IMR-90 (cell line): ENCODE results near the gene MROH2A. TPM values are rescaled to one million over a fixed set of nuclear protein-coding genes. Genes with fewer than 3 reads are reported as not detected.

ENCODE experiments used
- ATAC-seq: fragments of 200-7000 bp; cut with Tn5 transposase; 2 replicates; pipeline ENCODE4 v1.9.1; 2020; ENCODE audit warnings: low read depth, mild to moderate bottlenecking, moderate library complexity
- BruUV-seq: library from RNA; stranded (reverse); fragments of 400-500 nt; replicated peaks from 2 replicates; lab custom pipeline; 2021; lab: Mats Ljungman, UMichigan
- CTCF ChIA-PET: fragments of 300-600 bp; formaldehyde crosslinking; extraction: SDS; loops from one replicate; lab custom pipeline; 2021; ENCODE audit warnings: antibody characterized with exemption; lab: Yijun Ruan, JAX
- POLR2A ChIA-PET: fragments of 300-600 bp; sonication (Branson Sonifier 250); formaldehyde crosslinking; loops from one replicate; lab custom pipeline; 2022; ENCODE audit warnings: antibody characterized with exemption; ENCODE audit not compliant: unreplicated experiment; lab: Charles Lee
- DNase-seq: peaks from one replicate; pipeline ENCODE4 v3.0.0; 2013
- H2AFZ ChIP-seq: replicated peaks from 2 replicates; pipeline ENCODE3; 2013; ENCODE audit warnings: low read length, mild to moderate bottlenecking; ENCODE audit not compliant: poor library complexity
- H2AK5ac ChIP-seq: 2 replicates; pipeline ENCODE4 v1.6.1; 2013; ENCODE audit warnings: low read depth, low read length, inconsistent platforms
- H2AK9ac ChIP-seq: replicated peaks from 2 replicates; pipeline ENCODE3; 2013; ENCODE audit warnings: mild to moderate bottlenecking, low read depth, low read length, moderate library complexity; ENCODE audit not compliant: poor library complexity
- H2BK120ac ChIP-seq: 2 replicates; pipeline ENCODE4 v1.6.1; 2013; ENCODE audit warnings: low read depth, low read length, inconsistent platforms
- H2BK15ac ChIP-seq: 3 replicates; pipeline ENCODE4 v1.6.1; 2013; ENCODE audit warnings: low read depth, low read length, inconsistent platforms
- H2BK20ac ChIP-seq: 2 replicates; pipeline ENCODE4 v1.6.1; 2013; ENCODE audit warnings: low read depth, mild to moderate bottlenecking, inconsistent platforms, low read length, moderate library complexity
- H2BK5ac ChIP-seq: 2 replicates; pipeline ENCODE4 v1.6.1; 2013; ENCODE audit warnings: mild to moderate bottlenecking, low read depth, low read length, inconsistent platforms; ENCODE audit not compliant: poor library complexity, severe bottlenecking
- H3K14ac ChIP-seq: replicated peaks from 2 replicates; pipeline ENCODE4 v1.6.1; 2013; ENCODE audit warnings: low read depth, low read length, inconsistent platforms
- H3K18ac ChIP-seq: 2 replicates; pipeline ENCODE4 v1.6.1; 2013; ENCODE audit warnings: low read depth, low read length, control low read depth
- H3K23ac ChIP-seq: 2 replicates; pipeline ENCODE4 v1.6.1; 2013; ENCODE audit warnings: low read depth, low read length, inconsistent platforms
- H3K27ac ChIP-seq: 2 replicates; pipeline ENCODE4 v1.5.1; 2013; ENCODE audit warnings: mild to moderate bottlenecking, control low read depth, low read length; ENCODE audit not compliant: insufficient read depth
- H3K27me3 ChIP-seq: 2 replicates; pipeline ENCODE4 v1.6.1; 2013; ENCODE audit warnings: low read length; ENCODE audit not compliant: control insufficient read depth, insufficient read depth
- H3K36me3 ChIP-seq: 2 replicates; pipeline ENCODE4 v1.6.1; 2013; ENCODE audit warnings: low read length, mixed read lengths; ENCODE audit not compliant: control insufficient read depth, insufficient read depth
- H3K4ac ChIP-seq: 2 replicates; pipeline ENCODE4 v1.6.1; 2013; ENCODE audit warnings: low read depth, low read length, inconsistent platforms
- H3K4me1 ChIP-seq: 2 replicates; pipeline ENCODE4 v1.6.1; 2013; ENCODE audit warnings: low read length, mixed read lengths; ENCODE audit not compliant: control insufficient read depth, insufficient read depth
- H3K4me2 ChIP-seq: 2 replicates; pipeline ENCODE4 v1.6.1; 2013; ENCODE audit warnings: low read depth, mild to moderate bottlenecking, control low read depth, low read length, moderate library complexity
- H3K4me3 ChIP-seq: 2 replicates; pipeline ENCODE4 v1.5.1; 2013; ENCODE audit warnings: low read depth, mild to moderate bottlenecking, control low read depth, low read length, moderate library complexity; ENCODE audit not compliant: insufficient read depth
- H3K56ac ChIP-seq: 2 replicates; pipeline ENCODE4 v1.6.1; 2013; ENCODE audit warnings: low read length, inconsistent platforms; ENCODE audit not compliant: insufficient read depth; ENCODE audit errors: extremely low read depth
- H3K79me1 ChIP-seq, 2 experiments: 2 replicates each; pipeline ENCODE4 v1.6.1; 2013; ENCODE audit warnings: low read length in 2 of 2, inconsistent platforms in 1 of 2, low read depth in 1 of 2
- H3K9ac ChIP-seq: 2 replicates; pipeline ENCODE4 v1.6.1; 2013; ENCODE audit warnings: low read depth, low read length, control low read depth
- H3K9me1 ChIP-seq: 2 replicates; pipeline ENCODE4 v1.6.1; 2013; ENCODE audit warnings: low read length, inconsistent platforms; ENCODE audit not compliant: insufficient read depth
- H3K9me3 ChIP-seq: 2 replicates; pipeline ENCODE4 v1.6.1; 2013; ENCODE audit warnings: low read length; ENCODE audit not compliant: control insufficient read depth, insufficient read depth
- H4K20me1 ChIP-seq: 2 replicates; pipeline ENCODE4 v1.6.1; 2013; ENCODE audit warnings: low read length, inconsistent platforms; ENCODE audit not compliant: insufficient read depth
- H4K5ac ChIP-seq: 2 replicates; pipeline ENCODE4 v1.6.1; 2013; ENCODE audit warnings: mild to moderate bottlenecking, low read depth, low read length, control low read depth
- H4K8ac ChIP-seq, 2 experiments: 2 replicates each; pipeline ENCODE4 v1.6.1; 2013; ENCODE audit warnings: low read depth in 2 of 2, low read length in 2 of 2, control low read depth in 1 of 2, inconsistent platforms in 1 of 2
- H4K91ac ChIP-seq: 2 replicates; pipeline ENCODE4 v1.6.1; 2013; ENCODE audit warnings: low read depth, low read length, inconsistent platforms; ENCODE audit not compliant: insufficient read depth
- BHLHE40 ChIP-seq: fragments of 150-350 bp; IDR thresholded peaks from 2 replicates; pipeline ENCODE4 v1.6.1; 2016; ENCODE audit warnings: mild to moderate bottlenecking, low read depth, low read length
- CEBPB ChIP-seq: IDR thresholded peaks from 2 replicates; pipeline ENCODE4 v1.6.1; 2012; ENCODE audit warnings: low read depth, low read length, improper control_type of control experiment
- CTCF ChIP-seq: conservative IDR thresholded peaks from 2 replicates; pipeline ENCODE4 v1.5.1; 2012; ENCODE audit warnings: mild to moderate bottlenecking, low read depth, low read length, improper control_type of control experiment
- FOS ChIP-seq: fragments of 150-350 bp; IDR thresholded peaks from 2 replicates; pipeline ENCODE4 v1.6.1; 2016; ENCODE audit warnings: low read depth, low read length
- MAFK ChIP-seq: IDR thresholded peaks from 2 replicates; pipeline ENCODE4 v1.6.1; 2012; ENCODE audit warnings: low read depth, low read length, improper control_type of control experiment
- MAZ ChIP-seq: IDR thresholded peaks from 2 replicates; pipeline ENCODE4 v1.6.1; 2012; ENCODE audit warnings: low read depth, mild to moderate bottlenecking, low read length, improper control_type of control experiment, moderate library complexity, borderline replicate concordance
- MXI1 ChIP-seq: IDR thresholded peaks from 2 replicates; pipeline ENCODE4 v1.6.1; 2012; ENCODE audit warnings: low read depth, mild to moderate bottlenecking, low read length, moderate library complexity, borderline replicate concordance
- POLR2A ChIP-seq: IDR thresholded peaks from 2 replicates; pipeline ENCODE4 v1.6.1; 2012; ENCODE audit warnings: mild to moderate bottlenecking, low read depth, low read length
- RCOR1 ChIP-seq: IDR thresholded peaks from 2 replicates; pipeline ENCODE4 v1.6.1; 2012; ENCODE audit warnings: mild to moderate bottlenecking, low read length, improper control_type of control experiment; ENCODE audit not compliant: insufficient replicate concordance
- RFX5 ChIP-seq: IDR thresholded peaks from 2 replicates; pipeline ENCODE4 v1.8.0; 2012; ENCODE audit warnings: low read depth, mild to moderate bottlenecking, low read length, moderate library complexity
- SMC3 ChIP-seq: fragments of 150-350 bp; IDR thresholded peaks from 2 replicates; pipeline ENCODE4 v1.6.1; 2016; ENCODE audit warnings: low read depth, mild to moderate bottlenecking, antibody characterized with exemption, low read length, moderate library complexity
- WGBS, 2 experiments: methylation state at CpG; one replicate each; pipeline versions ENCODE4 v1.1.5 to v1.1.7; 2013; ENCODE audit warnings: missing lambda C conversion rate in 2 of 2; ENCODE audit not compliant: insufficient read length in 1 of 2; ENCODE audit errors: extremely low coverage in 2 of 2; 5-methylcytosine and 5-hydroxymethylcytosine counted together
- dilution Hi-C: fragments of 300-500 bp; cut with HindIII; formaldehyde crosslinking; loops from one replicate; pipeline ENCODE4 v1.14.3; 2018; ENCODE audit warnings: low sequenced_read_pairs; ENCODE audit not compliant: unreplicated experiment
- in situ Hi-C: fragments of 300-500 bp; cut with MboI; formaldehyde crosslinking; loops from 3 replicates; pipeline ENCODE4 v1.14.3; 2019; ENCODE audit warnings: low sequenced_read_pairs, inconsistent platforms, mixed read lengths
- intact Hi-C: fragments of 100-400 bp; cut with micrococcal nuclease; formaldehyde crosslinking; loops from 2 replicates; pipeline ENCODE4 v1.10.0; 2022
- polyA plus RNA-seq, 3 experiments: library from polyadenylated mRNA; depleted of rRNA; stranded (reverse); fragments of >200 nt; gene quantifications; 2 replicates each; pipeline ENCODE4 v1.2.3, GENCODE V29; 2012; ENCODE audit warnings: low replicate concordance in 1 of 3
- total RNA-seq: library from RNA; depleted of rRNA; stranded (reverse); fragments of >200 nt; gene quantifications from 2 replicates; pipeline ENCODE4 v1.2.3, GENCODE V29; 2012
- TF ChIP-seq, protein P1 (sequence below): fragments of 150-350 bp; IDR thresholded peaks from 2 replicates; pipeline ENCODE4 v1.6.1; 2016; ENCODE audit warnings: low read depth, mild to moderate bottlenecking, low read length, moderate library complexity, borderline replicate concordance

MROH2A gene
- total and polyA plus RNA-seq, 2 of the 4 experiments (the other 2 are of a cell fraction), result not detected

DNA sequence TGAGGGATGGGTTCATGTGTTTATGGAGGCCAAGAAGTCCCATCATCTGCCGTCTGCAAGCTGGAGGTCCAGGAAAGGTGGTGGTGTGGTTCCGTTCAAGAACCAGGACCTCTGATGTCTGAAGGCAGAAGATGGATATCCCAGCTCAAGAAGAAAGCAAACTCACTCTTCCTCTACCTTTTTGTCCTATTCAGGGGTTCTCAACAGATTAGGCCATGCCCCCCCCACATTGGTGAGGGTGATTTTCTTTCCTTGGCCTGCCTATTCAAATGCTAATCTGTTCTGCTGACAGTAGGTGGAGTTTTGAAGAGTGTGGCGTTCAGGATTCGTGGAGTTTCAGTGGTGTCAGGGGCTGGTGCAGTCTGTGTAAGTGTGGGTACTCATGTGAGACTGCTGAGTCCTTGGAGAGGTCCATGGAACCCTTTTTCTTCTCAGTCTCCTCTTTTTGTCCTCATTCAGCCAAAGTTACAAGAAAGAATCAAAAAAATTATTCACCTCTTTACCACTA lies 84.2 kb downstream of the MROH2A start:
- dilution Hi-C loops (no loop called here), in situ Hi-C loops (no loop called here), intact Hi-C loops (no loop called here)
- Histone ChIP-seq H3K79me1 (0 out of 4 replicates have a peak, but pooled peaks cover 0 to 3% of the 10 kb centered on the region in 2 experiments), H3K4me1 (no peaks in the 10 kb centered on the region), H2BK20ac (no peak overlapping the region), H3K14ac (no peak overlapping the region), H2AK9ac (no peak overlapping the region), H3K23ac (no peak overlapping the region), H3K27me3 (no peaks in the 10 kb centered on the region), H4K5ac (no peak overlapping the region), H3K56ac (no peak overlapping the region), H2AK5ac (no peak overlapping the region), H2BK15ac (no peak overlapping the region), H2AFZ (no peak overlapping the region), H3K9me1 (no peaks in the 10 kb centered on the region), H3K36me3 (peaks cover 4% of the 10 kb centered on the region; the same call in 1 of the 2 replicates), H3K4me3 (no peak overlapping the region), H3K18ac (no peak overlapping the region), H2BK5ac (no peak overlapping the region), H3K4ac (no peak overlapping the region), H3K9ac (no peak overlapping the region), H3K27ac (no peak overlapping the region), H3K4me2 (no peak overlapping the region), H3K9me3 (no peaks in the 10 kb centered on the region), H4K20me1 (no peaks in the 10 kb centered on the region), H2BK120ac (no peak overlapping the region), H4K91ac (no peak overlapping the region), H4K8ac (no peak overlapping the region)
- ChIA-PET POLR2A (no interaction called here), CTCF (no interaction called here)
- DNase-seq (no peak), ATAC-seq (no peak)
- no TSS peak for BruUV-seq
- no CpG with 5 or more reads among the region's 4 CpGs for WGBS, 2 experiments
- TF ChIP-seq RCOR1 (no peak), MXI1 (no peak), MAZ (no peak), BHLHE40 (no peak), MAFK (no peak), POLR2A (no peak), CTCF (no peak), SMC3 (no peak), FOS (no peak), RFX5 (no peak), CEBPB (no peak)
- TF ChIP-seq, protein P1, sequence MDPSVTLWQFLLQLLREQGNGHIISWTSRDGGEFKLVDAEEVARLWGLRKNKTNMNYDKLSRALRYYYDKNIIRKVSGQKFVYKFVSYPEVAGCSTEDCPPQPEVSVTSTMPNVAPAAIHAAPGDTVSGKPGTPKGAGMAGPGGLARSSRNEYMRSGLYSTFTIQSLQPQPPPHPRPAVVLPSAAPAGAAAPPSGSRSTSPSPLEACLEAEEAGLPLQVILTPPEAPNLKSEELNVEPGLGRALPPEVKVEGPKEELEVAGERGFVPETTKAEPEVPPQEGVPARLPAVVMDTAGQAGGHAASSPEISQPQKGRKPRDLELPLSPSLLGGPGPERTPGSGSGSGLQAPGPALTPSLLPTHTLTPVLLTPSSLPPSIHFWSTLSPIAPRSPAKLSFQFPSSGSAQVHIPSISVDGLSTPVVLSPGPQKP, result no peak
